Choroid plexus epithelial cell (primary cell): Measurements from ENCODE around the gene MBLAC1.
A peak's percentile ranks its signal among the peaks of the same experiment; 100 is the strongest.

Experiments
- DNase-seq: peaks from one replicate; pipeline ENCODE4 v3.0.0-alpha.2; 2010; ENCODE audit warnings: low read depth
- H3K4me3 ChIP-seq: 2 replicates; pipeline ENCODE4 v1.5.1; 2011; ENCODE audit warnings: low read depth, mild to moderate bottlenecking, control low read depth, low read length, moderate library complexity
- CTCF ChIP-seq: conservative IDR thresholded peaks from 2 replicates; pipeline ENCODE4 v1.5.1; 2011; ENCODE audit warnings: low read depth, mild to moderate bottlenecking, control low read depth, inconsistent platforms, low read length, moderate library complexity

The MBLAC1 gene

GRCh38 chr7:100175296-100175935 is 48.6 kb downstream of the MBLAC1 start:
- H3K4me3 ChIP-seq = no peak overlapping the region
- no peak for DNase-seq
- TF ChIP-seq CTCF = no peak

- DNase-seq = no peak
- peak overlapping the region; percentile 70 for H3K4me3 ChIP-seq
- TF ChIP-seq CTCF = no peak
Observed at GRCh38 chr7:100176096-100177044, 49.6 kb downstream of the MBLAC1 start.

GRCh38 chr7:100177045-100178001 is 50.6 kb downstream of the MBLAC1 start, which contains the start of the genes GPC2 and STAG3:
Gene GPC2 (minus strand): TSS chr7:100177381. CDS start chr7:100177199, 182 bp downstream.
Gene STAG3 (plus strand): TSS chr7:100177918. CDS start chr7:100180557, 2,639 bp downstream.
- DNase-seq = peak; percentile 97
- peak within 1 kb of the TSS; percentile 70 for H3K4me3 ChIP-seq
- no peak for TF ChIP-seq CTCF
